Keratinocyte (primary cell): ENCODE measurements around the gene FZD1. TPM values are rescaled to one million over a fixed set of nuclear protein-coding genes. Genes with fewer than 3 reads are reported as not detected.

Experiments used
- DNase-seq: peaks from one replicate; pipeline ENCODE4 v3.0.0-alpha.2; 2011; ENCODE audit warnings: low read depth, missing footprints, low spot score
- FAIRE-seq: peaks from 2 replicates; lab custom pipeline; 2011; peaks lifted over from hg19 to GRCh38; lab: Jason Lieb, UNC
- H2AFZ ChIP-seq: 2 replicates; pipeline ENCODE4 v1.6.0; 2012; ENCODE audit warnings: low read length, control low read depth, inconsistent platforms; ENCODE audit not compliant: control insufficient read depth
- H3K27ac ChIP-seq: 2 replicates; pipeline ENCODE4 v1.5.1; 2011; ENCODE audit warnings: low read length; ENCODE audit not compliant: control insufficient read depth, insufficient read depth
- H3K27me3 ChIP-seq: 3 replicates; pipeline ENCODE4 v1.6.0; 2011; ENCODE audit warnings: low read length; ENCODE audit not compliant: control insufficient read depth, insufficient read depth; ENCODE audit errors: extremely low read depth
- H3K36me3 ChIP-seq, 2 experiments: 2 replicates in 1 of 2; 3 replicates in 1 of 2; pipeline ENCODE4 v1.5.1; 2011; ENCODE audit warnings: low read length in 2 of 2, mild to moderate bottlenecking in 1 of 2; ENCODE audit not compliant: control insufficient read depth in 2 of 2, insufficient read depth in 2 of 2; ENCODE audit errors: extremely low read depth in 1 of 2
- H3K4me1 ChIP-seq: 3 replicates; pipeline ENCODE4 v1.5.1; 2011; ENCODE audit warnings: low read length; ENCODE audit not compliant: control insufficient read depth, insufficient read depth; ENCODE audit errors: extremely low read depth
- H3K4me2 ChIP-seq: 3 replicates; pipeline ENCODE4 v1.6.0; 2011; ENCODE audit warnings: low read depth, low read length; ENCODE audit not compliant: control insufficient read depth, insufficient read depth; ENCODE audit errors: extremely low read depth
- H3K4me3 ChIP-seq, 3 experiments: fragments of 200-600 bp in 1 of 3; sonication (generic) in 1 of 3; 2 replicates in 2 of 3; 3 replicates in 1 of 3; pipeline ENCODE4 v1.5.1; 2011 to 2016; ENCODE audit warnings: low read length in 3 of 3, mild to moderate bottlenecking in 3 of 3, control low read depth in 2 of 3, inconsistent platforms in 1 of 3, low read depth in 1 of 3, mixed read lengths in 1 of 3, mixed run types in 1 of 3, moderate library complexity in 1 of 3; ENCODE audit not compliant: control insufficient read depth in 2 of 3, insufficient read depth in 2 of 3; ENCODE audit errors: extremely low read depth in 1 of 3
- H3K79me2 ChIP-seq: 2 replicates; pipeline ENCODE4 v1.6.0; 2012; ENCODE audit warnings: low read length; ENCODE audit not compliant: control insufficient read depth, insufficient read depth
- H3K9ac ChIP-seq: 3 replicates; pipeline ENCODE4 v1.6.0; 2011; ENCODE audit warnings: low read length; ENCODE audit not compliant: control insufficient read depth, insufficient read depth; ENCODE audit errors: extremely low read depth
- H3K9me1 ChIP-seq: 3 replicates; pipeline ENCODE4 v1.6.0; 2011; ENCODE audit warnings: low read length; ENCODE audit not compliant: control insufficient read depth, insufficient read depth; ENCODE audit errors: extremely low read depth
- H3K9me3 ChIP-seq: 2 replicates; pipeline ENCODE4 v1.5.1; 2012; ENCODE audit warnings: low read depth, low read length; ENCODE audit not compliant: control insufficient read depth
- H4K20me1 ChIP-seq: 3 replicates; pipeline ENCODE4 v1.6.0; 2011; ENCODE audit warnings: low read length; ENCODE audit not compliant: control insufficient read depth, insufficient read depth; ENCODE audit errors: extremely low read depth
- EZH2 ChIP-seq: IDR thresholded peaks from one replicate; pipeline ENCODE4 v1.6.1; 2012; ENCODE audit warnings: inconsistent platforms, mild to moderate bottlenecking, low read length, moderate library complexity
- dilution Hi-C: fragments of 300-500 bp; cut with MboI; formaldehyde crosslinking; loops from one replicate; pipeline ENCODE4 v1.7.0; 2020; ENCODE audit warnings: low sequenced_read_pairs; ENCODE audit not compliant: extremely low pct_ligation_motif_present
- polyA plus RNA-seq, 5 experiments: library from polyadenylated mRNA; depleted of rRNA in 3 of 5; stranded (reverse) in 3 of 5; stranded (forward) in 1 of 5; unstranded in 1 of 5; fragments of >200 nt; gene quantifications; 1 replicate in 1 of 5; 2 replicates in 3 of 5; 3 replicates in 1 of 5; pipeline versions ENCODE4 v1.2.1 to v1.2.3, GENCODE V29; 2011 to 2012; ENCODE audit warnings: missing spikeins in 2 of 5, low read depth in 1 of 5, low replicate concordance in 1 of 5
- TF ChIP-seq, protein P1 (sequence below), 3 experiments: IDR thresholded peaks in 1 of 3; conservative IDR thresholded peaks in 1 of 3; optimal IDR thresholded peaks in 1 of 3; 2 replicates in 2 of 3; 3 replicates in 1 of 3; pipeline versions ENCODE3 to v1.5.1; 2011; ENCODE audit warnings: low read length in 3 of 3, mild to moderate bottlenecking in 3 of 3, moderate library complexity in 2 of 3, control low read depth in 1 of 3, inconsistent platforms in 1 of 3; ENCODE audit not compliant: insufficient read depth in 2 of 3; ENCODE audit errors: extremely low read depth in 1 of 3

FZD1 gene
- polyA plus RNA-seq, 1 donor (not counting 4 experiments of a cell fraction or from before 2014, with no cell fraction given), result 1.3 TPM

DNA sequence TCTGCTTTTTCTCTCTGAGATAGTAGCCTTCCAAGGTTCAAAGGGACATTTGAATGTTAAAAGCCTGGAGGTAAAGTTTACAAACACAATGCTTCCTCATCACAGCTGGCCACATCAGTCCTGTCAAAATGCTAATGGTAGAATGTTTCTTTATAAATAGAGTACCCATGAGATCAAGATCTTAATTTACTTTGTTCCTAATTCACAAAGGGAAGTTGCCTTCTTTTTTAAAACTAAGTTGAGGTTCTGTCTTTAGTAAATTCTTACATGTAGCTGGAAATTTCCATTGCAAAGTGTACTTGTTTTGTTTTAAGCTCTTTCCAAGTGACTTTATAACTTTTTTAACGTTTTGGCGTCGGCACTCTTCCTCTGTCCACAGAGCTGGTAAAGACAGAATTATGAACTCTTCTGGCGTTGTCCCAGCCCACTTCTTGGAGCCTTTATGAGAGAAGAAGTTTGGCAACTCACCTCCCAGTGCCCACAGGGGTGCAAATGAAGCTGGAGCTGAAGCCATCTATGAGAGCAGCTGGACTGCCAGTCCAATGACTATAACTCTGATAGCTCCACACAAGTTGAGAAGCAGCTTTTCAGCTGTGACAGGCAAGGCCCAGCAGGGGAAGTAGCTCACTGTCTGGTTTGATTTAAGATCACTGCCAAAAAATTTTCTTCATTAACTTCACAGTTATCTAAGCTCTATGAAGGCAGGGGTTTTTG, 23.3 kb downstream of the FZD1 start:
- no peak for TF ChIP-seq EZH2
- H3K9ac ChIP-seq, result no peak overlapping the region
- H3K4me2 ChIP-seq, result no peak overlapping the region
- FAIRE-seq (no peak), DNase-seq (no peak)
- no peaks in the 10 kb centered on the region for H3K79me2 ChIP-seq
- H3K4me3 ChIP-seq, result no peak overlapping the region
- no peaks in the 10 kb centered on the region for H3K9me1 ChIP-seq
- dilution Hi-C loops, result no loop called here
- H3K27me3 ChIP-seq, result no peaks in the 10 kb centered on the region
- no peaks in the 10 kb centered on the region for H3K36me3 ChIP-seq
- H3K4me1 ChIP-seq, result no peaks in the 10 kb centered on the region
- H4K20me1 ChIP-seq, result no peaks in the 10 kb centered on the region
- no peak overlapping the region for H3K27ac ChIP-seq
- H2AFZ ChIP-seq, result no peak overlapping the region
- no peaks in the 10 kb centered on the region for H3K9me3 ChIP-seq

DNA sequence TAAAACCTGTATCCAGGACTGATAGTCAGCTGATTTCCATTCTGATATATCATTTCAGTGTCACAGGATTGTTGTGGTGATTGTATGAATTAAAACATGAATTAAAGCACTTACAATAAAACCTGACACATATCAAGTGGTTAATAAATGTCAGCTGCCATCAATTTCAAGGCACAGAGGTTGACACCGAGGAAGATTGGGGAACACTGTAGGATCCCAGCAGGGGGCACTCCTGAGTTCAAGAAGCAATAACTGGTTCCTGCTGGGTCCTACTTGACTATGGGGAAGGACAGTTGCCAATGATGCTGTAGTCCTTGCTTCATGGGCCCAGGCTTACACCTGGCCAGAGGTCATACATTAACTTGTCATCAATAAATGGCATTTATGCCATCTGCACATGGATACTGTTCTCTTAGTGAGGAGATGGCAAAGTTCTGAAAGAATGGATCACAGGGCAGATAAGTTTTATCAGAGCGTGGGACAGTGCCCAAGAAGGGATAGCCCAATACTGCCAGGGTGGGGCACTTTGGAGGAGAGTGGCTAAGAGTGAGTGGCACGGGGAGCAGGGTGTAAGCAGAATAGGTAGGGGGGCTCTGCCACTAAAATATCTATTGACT, 24.1 kb downstream of the FZD1 start:
- Histone ChIP-seq H3K27me3 (no peaks in the 10 kb centered on the region), H3K4me2 (no peak overlapping the region), H4K20me1 (no peaks in the 10 kb centered on the region), H3K4me3 (no peak overlapping the region), H3K9me3 (no peaks in the 10 kb centered on the region), H2AFZ (no peak overlapping the region), H3K9me1 (no peaks in the 10 kb centered on the region), H3K79me2 (no peaks in the 10 kb centered on the region), H3K36me3 (no peaks in the 10 kb centered on the region), H3K9ac (no peak overlapping the region), H3K4me1 (no peaks in the 10 kb centered on the region), H3K27ac (no peak overlapping the region)
- DNase-seq (no peak), FAIRE-seq (peak; percentile 26)
- no peak for TF ChIP-seq EZH2
- TF ChIP-seq, protein P1, sequence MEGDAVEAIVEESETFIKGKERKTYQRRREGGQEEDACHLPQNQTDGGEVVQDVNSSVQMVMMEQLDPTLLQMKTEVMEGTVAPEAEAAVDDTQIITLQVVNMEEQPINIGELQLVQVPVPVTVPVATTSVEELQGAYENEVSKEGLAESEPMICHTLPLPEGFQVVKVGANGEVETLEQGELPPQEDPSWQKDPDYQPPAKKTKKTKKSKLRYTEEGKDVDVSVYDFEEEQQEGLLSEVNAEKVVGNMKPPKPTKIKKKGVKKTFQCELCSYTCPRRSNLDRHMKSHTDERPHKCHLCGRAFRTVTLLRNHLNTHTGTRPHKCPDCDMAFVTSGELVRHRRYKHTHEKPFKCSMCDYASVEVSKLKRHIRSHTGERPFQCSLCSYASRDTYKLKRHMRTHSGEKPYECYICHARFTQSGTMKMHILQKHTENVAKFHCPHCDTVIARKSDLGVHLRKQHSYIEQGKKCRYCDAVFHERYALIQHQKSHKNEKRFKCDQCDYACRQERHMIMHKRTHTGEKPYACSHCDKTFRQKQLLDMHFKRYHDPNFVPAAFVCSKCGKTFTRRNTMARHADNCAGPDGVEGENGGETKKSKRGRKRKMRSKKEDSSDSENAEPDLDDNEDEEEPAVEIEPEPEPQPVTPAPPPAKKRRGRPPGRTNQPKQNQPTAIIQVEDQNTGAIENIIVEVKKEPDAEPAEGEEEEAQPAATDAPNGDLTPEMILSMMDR (optimal IDR thresholded peaks at IDR 0.05 in 1 of 3, IDR thresholded peaks at IDR 0.05 in 1 of 3, conservative IDR thresholded peaks at IDR 0.05 in 1 of 3; ENCODE audit: extremely low read depth in 1 of 3, insufficient read depth in 2 of 3, low read length in 3 of 3), result peak; percentile 62 to 80 (median 71)
- dilution Hi-C loops, result no loop called here
